GM19099 (cell line): Measurements from ENCODE around the gene EML5.

Experiments used
- POLR2A ChIP-seq: IDR thresholded peaks from 3 replicates; pipeline ENCODE4 v1.6.1; 2011; ENCODE audit warnings: low read depth; ENCODE audit not compliant: insufficient read length; ENCODE audit errors: extremely low read depth

The EML5 gene

DNA sequence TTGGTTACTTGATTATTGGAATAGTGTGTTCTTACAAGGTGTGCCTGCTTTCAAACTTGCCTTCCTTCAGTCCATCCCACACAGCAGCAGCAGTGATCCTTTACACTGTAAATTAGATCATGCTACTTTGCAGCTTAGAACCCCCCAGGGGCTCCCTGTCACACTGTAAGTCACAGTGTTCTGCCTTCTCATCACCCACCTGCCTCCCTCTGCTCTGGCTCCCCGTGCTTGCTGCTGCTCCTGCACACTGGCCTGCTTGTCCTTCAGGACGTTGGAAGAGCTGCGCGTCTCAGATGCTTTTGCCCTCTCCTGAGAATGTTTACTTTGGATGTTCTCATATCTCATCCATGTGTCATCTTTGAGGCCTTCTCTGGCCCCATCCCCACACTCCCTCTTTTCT, 202.6 kb downstream of the EML5 start:
- TF ChIP-seq POLR2A: no peak

DNA sequence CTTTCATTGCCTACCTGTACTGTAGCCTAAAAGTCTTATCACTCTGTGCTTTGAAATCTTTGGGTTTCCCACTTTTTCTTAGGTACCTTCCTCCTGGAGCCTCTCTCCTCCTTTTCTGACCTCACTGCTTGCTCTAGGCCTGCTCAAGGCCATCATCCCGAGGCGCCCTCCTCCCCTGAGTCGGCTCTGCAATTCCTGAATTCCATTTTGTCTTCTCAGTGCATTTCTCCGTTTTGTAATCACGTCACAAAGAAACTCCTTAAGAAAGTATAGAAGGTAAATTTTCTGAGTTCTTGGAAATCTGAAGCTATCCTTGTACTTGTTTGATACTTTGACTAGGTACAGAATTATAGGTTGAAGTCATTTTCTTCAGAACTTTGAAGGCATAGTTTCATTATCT, 204.7 kb downstream of the EML5 start:
- no peak for TF ChIP-seq POLR2A

DNA sequence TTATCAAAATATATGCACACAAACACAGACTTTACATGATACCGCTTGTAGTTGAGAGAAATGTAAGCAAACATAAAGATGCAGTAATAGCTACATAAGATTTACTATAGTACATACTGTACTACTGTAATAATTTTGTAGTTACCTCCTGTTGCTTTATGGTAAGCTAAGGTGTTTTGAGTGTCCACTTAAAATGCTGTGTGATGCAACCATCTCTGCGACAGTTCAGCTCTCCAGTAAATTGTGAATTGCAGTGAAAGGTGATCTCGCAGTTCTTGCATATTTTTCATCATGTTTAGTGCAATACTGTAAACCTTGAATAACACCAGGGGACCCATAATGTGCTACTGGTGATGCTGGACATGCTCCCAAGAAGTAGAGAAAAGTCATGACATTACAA, 208.3 kb downstream of the EML5 start:
- no peak for TF ChIP-seq POLR2A

DNA sequence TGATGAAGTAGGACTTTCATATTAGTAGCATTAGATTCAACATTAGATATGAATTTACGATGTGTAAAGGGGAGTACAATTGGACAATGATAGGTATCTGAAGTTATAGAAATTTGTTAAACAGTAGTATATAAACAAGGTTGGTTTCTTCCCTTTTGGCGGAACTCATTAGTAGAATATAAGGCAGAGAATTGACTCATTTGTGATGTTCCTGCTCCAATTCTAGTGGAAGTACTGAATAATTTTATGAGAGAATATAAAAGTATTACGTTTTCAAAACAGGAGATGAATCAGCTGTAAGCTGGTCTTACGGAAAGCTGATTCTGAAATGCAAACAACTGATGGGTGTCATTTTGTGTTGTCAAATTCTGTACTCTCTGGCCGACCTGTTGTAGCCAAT, 216.5 kb downstream of the EML5 start:
- no peak for TF ChIP-seq POLR2A

DNA sequence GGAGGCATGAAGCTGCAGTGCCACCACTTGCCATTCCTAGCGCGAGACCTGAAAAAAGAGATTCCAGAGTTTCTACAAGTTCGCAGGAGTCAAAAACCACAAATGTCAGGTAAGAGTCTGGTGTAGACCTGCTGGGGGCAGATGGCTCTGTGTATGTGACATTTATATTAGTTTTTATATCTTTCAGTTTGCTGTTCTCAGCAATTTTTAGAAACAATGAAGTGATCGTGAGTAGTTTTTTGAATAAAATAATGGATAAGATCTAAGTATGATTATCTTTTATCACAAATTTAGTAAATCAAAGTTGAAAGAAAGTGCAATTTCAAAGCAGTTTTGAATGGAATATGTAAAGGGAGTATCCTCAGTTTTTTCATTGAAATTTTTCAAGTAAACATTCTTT, 220.6 kb downstream of the EML5 start:
- no peak for TF ChIP-seq POLR2A

DNA sequence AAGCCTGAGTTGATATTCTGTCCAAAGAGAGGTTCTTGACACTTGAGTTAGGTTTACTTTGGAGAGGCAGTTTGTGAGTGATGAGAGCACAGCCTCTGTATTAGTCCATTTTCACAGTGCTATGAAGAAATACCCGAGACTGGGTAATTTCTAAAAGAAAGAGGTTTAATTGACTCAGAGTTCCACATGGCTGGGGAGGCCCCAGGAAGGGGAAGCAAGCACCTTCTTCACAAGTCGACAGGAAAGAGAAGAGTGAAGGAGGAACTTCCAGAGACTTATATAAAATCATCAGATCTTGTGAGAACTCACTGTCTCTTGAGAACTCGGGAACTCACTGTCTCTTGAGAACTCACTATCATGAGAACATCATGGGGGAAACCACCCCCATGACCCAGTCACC, 224.6 kb downstream of the EML5 start:
- no peak for TF ChIP-seq POLR2A

DNA sequence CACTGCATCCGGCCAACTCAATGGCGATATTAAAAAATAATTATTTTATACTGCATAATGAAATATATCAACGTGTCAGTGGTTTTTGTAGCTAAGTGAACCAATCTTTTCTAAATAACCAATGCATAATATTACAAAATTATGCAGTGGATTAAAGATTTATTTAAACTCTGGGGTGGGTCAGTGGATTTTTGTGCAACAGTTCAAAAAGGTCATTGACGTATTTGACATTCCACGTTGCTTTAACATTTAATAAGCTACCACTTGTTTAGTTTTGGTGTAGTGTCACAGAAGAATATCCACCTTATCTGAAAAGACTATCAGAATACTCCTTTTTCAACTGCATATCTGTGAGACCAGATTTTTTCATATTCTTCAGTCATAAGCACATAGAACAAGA, 227.3 kb downstream of the EML5 start:
- TF ChIP-seq POLR2A: no peak

DNA sequence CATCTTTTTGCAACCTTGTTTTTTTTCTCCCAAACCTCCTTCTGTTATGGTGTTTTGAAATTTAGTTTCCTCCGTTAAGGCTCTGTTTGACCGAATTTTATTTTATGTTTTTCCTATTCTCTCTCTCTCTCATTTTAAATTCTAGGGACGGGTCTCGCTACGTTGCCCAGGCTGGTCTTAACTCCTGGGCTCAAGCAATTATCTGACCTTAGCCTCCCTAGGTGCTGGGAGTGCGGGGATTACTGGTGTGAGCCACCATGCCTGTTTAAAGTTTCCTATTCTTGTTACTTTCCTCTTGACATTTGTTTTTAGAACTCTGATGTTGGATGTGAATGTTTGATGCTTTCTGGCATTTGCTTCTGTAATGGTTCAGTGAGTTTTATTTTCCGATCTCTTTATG, 228.9 kb downstream of the EML5 start:
- TF ChIP-seq POLR2A: no peak

DNA sequence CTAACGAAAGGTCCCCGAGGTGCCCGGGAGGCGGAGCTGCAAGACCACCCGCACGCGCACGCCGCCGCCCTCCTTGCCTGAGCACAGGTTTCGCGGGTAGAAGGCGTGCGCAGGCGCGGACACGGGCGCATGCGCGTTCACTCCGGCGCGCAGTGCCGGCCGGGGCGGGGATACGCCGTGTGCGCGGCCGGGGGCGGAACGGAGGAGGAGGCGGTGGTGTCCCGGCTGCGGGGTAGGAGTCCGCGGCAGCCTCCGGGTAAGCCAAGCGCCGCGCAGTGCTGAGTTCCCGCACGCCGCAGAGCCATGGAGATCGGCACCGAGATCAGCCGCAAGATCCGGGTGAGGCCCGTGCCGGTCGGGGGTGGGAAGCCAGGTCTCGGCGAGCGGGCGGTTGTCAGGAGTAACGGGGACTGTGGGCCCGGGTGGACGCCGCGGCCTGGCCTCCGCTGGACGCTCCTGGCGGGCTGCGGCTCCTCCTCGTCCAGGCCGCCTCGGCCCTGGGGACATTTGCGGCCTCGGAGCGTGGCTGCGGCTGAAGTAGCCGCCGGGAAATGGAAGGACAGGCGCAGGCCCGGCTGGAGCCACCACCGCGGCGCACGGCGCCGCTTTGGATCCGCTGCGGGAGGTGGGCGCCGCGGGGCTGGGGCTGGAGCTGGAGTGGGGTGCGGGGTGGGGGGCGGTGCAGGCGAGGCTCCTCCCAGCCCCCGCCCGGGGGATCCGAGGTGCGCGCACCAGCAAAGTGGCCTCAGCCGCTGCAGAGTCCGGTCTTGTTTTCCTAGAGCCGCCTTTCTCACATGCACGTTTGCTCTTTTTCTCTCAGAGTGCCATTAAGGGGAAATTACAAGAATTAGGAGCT, 229.7 kb downstream of the EML5 start, which contains the start of gene ZC3H14:
ZC3H14 (plus strand) TSS at position 207 of the 856 bp plus-strand sequence; CDS start at position 304, 97 bp downstream.
- TF ChIP-seq POLR2A: peak; percentile 76

DNA sequence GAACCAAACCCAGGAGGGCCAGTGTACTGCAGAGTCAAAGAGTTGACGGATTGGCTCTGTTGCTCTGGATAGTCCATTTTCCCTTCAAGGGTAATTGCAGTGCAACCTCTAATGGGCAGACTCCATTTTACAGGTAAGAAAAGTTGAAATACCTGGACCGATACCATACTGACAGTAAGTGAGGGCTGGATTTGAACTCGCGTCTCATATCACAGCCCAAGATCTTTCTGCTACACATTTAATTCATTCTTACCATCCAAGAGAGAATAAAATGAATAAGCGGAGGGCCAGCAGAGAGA, 230.3 kb downstream of the EML5 start:
- TF ChIP-seq POLR2A: no peak
